HS-5 (cell line): Measurements from ENCODE around the gene KCND3.

Experiments used
- DNase-seq: peaks from one replicate; pipeline ENCODE4 v3.0.0-alpha.2; 2012; ENCODE audit warnings: low read depth

KCND3 gene

GRCh38 chr1:111723871-111724270, 265.6 kb downstream of the KCND3 start:
- no peak for DNase-seq

DNA sequence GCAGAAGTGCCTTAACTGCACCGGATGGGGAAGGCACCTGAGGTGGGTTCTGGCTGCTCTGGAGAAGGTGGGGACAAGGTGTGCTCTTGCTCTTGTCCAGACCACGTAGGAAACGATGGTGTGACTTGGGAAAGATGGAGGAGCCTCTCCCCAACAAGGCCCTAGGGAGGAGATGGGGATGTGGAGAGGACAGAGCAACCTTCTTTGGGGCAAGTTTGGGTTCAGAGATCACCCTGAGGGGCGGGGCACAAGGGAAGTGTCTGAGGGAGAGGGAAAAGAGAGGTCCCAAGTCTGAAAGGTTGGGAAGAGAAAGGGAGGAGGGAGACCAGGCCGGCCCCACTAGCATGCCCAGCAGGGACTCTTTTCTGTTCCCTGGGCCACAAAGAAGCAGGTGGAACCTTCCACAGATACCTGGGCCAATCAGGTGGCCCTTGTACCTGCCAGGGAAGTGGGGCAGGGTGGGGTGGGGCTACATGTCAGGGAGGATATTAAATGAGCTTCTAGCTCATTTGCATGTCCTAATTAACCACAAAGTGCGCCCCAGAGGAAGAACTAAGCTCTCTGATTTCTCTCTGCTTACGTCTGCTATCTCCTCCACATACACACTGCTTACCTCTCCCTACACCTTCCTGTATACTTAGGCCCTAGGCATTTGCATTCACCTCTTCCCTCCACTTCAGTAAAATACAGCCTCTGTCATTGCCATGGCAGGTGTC, 266.2 kb downstream of the KCND3 start:
- DNase-seq, result no peak

- no peak for DNase-seq
Measured at GRCh38 chr1:111720977-111721786, 268.3 kb downstream of the KCND3 start.
